Measurements from ENCODE around the gene KPNA4.
"Not testable (repeated sequence)": the region's sequence is repeated elsewhere in the genome, so short reads cannot be mapped to it uniquely, and the experiment has no call there.

KPNA4 gene

GRCh38 chr3:160573955-160574525 lies 8.7 kb upstream of the KPNA4 start:
- DNase-seq (ENCODE audit: low read depth), result not testable (repeated sequence)

- peak; percentile 37 for DNase-seq (ENCODE audit: low read depth)
These were observed 4.7 kb upstream of the KPNA4 start for GRCh38 chr3:160569894-160570652.

DNA sequence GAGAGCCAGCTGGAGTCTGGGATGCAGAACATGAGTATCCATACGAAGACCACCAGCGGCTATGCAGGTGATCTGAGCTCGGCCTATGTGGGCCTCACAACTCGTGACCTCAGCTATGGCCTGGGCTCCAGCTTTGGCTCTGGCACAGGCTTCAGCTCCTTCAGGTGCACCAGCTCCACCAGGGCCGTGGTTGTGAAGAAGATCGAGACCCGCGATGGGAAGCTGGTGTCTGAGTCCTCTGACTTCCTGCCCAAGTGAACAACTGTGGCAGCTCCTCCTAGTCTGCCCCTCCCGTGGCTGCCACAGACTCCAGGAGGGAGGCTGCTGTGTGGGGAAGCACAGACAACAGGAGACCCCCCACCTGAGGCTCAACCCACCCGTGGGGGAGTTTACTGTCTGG lies 3.6 kb upstream of the KPNA4 start:
- DNase-seq (ENCODE audit: low read depth), result no peak

DNA sequence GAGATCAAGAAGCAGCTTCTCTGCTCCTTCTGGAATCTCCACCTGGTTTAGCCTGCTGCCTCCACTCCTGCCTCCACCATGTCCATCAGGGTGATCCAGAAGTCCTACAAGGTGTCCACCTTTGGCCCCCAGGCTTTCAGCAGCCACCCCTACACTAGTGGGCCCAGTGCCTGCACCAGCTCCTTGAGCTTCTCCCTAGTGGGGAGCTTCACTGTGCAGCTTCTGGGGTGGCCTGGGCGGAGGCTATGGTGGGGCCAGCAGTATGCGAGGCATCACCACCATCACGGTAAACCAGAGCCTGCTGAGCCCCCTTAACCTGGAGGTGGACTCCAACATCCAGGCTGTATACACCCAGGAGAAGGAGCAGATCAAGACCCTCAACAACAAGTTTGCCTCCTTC lies 2.4 kb upstream of the KPNA4 start:
- no peak for DNase-seq (ENCODE audit: low read depth)

DNA sequence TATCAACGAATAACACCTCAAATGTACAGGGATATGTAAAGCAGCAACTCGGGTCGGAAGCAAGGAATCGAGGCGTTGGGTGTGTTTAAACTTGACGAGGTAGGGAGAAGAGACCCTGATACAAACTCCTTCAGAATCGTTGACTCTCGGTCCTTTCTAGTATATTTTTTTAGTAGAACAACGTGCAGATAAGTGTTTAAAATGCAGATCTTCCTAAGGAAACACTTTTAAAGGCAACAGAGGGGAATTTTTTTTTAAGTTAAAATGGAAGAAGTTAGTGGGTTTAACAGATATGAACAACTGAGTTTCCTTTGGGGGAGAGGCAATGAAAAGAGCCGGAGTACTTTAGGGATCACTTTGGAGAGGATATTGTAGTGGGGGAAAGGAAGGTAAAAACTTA lies 1.1 kb upstream of the KPNA4 start:
- DNase-seq (ENCODE audit: low read depth), result no peak

DNA sequence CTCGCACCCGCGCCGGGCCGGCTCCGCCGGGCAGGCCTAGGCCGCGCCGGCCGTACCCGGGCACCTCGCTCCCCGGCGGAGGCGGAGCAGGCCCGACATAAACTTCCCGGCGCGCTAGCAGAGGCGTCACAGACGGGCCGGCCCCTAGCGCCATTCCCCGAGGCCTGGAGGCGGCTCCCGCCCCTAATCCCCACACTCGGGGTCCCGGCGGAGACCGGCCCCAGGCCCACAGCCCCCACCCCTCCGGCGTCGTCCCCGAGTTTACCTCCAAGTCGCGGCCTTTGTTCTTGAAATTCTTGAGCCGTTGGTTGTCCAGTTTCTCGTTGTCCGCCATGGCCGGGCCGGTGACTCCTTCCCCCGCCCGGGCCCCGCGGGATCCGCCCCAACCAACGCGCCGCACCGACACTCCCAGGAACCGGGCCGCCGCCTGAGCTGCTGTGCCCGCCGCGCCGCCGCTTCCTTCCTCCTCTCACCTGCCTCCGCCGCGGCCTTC lies 376 bp downstream of the KPNA4 start:
- DNase-seq (ENCODE audit: low read depth), result peak; percentile 62

DNA sequence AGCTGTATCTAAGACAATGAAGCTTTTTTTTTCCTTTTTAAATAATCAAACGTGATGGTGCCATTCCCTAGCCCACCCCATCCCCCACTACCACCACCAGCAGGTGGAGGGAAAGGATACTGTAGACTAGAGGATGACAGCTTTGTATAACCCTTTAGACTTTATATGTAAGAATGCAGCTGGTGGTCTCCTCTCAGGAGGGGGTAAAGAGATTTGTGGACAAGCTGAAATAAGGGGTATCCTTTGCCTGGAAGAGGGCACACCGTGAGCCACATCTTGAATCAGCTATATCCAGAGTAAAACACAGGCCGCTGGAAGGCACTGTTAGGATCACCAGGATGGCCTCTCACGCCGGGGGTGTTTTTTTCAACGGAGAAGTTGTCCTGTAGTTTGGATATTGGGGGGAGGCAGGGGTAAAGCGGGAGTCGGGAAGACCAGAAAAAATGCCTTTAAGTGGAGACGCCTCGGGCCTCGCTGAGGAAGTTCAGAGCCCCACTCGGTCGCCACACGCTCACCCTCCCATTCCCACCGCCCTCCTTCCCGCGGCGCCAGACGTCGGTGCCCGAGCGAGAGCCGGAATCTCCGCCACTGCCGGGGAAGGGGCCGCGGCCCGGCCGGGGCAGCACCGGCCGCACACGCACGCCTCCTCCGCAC lies 986 bp downstream of the KPNA4 start:
- DNase-seq (ENCODE audit: low read depth), result no peak

DNA sequence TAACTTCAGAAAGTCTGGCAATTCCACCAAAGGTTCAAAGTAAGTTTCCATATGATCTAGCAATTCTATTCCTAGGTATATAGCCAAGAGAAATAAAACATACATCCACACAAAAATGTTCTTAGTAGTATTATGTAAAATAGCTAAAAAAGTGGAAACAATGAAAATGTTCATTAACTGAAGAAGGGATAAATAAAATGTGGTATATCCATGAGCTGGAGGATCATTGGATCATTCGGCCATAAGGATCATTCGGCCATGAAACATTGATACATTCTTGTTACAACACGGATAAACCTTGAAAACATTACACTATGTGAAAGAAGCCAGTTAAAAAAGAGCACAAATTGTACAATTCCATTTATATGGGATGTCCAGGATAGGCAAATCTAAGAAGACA lies 2.4 kb downstream of the KPNA4 start:
- no peak for DNase-seq (ENCODE audit: low read depth)

DNA sequence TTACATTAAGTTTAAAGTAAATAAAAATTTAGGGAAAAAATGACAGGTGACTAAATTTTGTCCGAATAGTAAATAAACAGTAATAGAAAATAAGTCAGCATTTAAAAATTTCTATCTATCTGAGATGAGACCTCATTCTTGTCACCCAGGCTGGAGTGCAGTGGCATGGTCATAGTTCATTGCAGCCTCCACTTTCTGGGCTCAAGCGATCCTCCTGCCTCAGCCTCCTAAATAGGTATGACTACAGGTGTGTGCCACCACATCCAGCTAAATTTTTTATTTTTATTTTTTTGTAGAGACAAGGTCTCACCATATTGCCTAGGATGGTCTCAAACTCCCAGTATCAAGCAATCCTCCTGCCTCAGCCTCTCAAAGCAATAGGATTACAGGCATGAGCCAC lies 7.8 kb downstream of the KPNA4 start:
- no peak for DNase-seq (ENCODE audit: low read depth)

DNA sequence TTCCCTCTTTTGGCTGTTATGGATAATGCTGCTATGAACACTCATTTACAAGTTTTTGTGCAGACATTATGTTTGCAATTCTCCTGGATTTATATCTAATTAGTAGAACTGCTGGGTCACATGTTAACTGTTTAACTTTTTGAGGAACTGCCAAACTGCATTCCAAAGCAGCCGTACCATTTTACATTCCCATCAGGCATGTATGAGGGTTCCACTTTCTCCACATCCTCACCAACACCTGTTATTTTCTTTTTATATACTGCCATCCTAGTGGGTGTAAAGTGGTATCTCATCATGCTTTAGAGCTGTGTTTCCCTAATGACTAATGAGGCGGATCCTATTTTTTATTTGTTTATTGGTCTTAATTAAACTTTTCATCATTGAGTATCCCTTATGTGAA lies 9.2 kb downstream of the KPNA4 start:
- no peak for DNase-seq (ENCODE audit: low read depth)

GRCh38 chr3:160554980-160555379 lies 10.4 kb downstream of the KPNA4 start:
- DNase-seq (ENCODE audit: low read depth), result no peak

DNA sequence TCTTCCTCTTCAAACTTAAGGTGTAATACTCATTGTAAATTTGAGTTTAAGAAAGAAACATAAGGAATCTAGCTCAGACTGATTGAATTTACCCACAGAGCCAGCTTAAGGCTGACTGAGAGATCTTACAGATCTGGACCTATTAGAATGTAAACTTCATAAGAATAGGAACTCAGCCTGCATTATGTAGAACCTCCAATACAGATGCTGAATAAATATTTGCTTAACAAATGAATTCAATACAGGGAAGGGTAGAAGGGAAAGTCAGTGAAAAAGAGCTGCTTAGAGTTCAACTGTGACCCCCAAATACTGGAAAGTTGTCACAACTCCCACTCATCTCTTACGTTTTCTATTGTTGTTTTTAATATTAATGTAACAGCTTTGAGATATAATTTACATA lies 11.5 kb downstream of the KPNA4 start:
- DNase-seq (ENCODE audit: low read depth), result no peak

DNA sequence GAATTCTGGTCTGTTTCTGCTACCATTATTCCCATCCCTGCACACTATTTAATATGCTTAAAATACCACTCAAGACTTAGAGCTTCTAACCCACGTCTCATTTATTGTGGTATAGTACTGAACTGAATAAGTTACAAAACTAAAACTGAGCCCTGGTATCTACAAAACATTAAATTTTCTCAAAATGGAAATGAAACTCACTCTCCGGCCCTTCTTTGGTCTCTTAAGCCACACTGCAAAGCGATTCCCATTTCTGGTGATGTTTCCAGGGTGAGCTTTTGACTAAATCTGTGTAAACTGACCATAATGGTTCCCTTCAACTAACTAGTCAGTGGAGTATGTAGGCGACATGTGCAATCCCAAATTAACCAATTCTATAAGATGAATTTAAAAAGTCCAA lies 18.6 kb downstream of the KPNA4 start:
- no peak for DNase-seq (ENCODE audit: low read depth)

DNA sequence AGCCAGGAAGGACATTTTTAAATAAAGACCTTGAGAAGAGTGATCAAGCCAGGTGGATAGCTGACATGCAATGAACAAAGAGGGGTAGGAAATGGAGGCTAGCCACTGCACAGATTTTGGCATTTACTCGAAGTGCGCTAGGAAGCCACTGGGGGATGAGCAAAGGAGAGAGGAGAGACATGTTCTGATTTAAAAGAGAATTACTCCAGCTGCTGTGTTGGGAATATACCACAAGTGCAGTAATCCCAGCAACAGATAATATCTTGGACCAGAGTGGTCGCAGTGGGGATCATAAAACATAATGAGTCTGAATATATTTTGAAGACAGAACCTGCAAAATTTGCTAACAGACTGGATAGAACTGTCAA lies 19.9 kb downstream of the KPNA4 start:
- no peak for DNase-seq (ENCODE audit: low read depth)

DNA sequence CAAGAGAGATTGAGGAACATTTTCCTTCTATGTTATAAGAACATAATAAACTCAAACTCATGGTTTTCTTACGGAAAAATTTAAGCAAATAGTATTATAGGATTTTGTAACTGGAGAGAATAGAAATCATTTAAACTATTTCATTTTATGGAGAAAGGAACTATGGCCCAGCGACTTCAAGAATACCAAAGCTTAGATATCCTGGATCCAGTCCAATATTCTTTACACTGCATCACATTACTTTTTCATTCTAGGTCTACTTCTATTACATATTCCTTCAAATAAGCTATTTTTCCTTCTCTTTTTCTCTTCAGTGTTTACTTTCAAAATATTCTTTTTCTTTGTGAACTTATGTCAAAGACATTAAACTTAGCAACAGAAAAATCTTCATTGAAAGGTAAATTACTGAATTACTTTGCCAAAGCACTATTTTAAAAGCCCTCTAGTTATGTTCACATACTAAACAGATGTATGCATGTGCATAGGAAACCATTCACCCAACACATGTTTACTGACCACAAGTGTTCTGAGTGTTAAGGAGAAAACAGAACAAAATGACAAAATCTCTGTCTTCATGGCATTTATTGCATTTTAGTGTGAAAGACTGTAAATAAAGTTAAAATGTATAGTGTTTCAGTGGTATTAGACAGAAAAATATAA lies 20.4 kb downstream of the KPNA4 start:
- DNase-seq (ENCODE audit: low read depth), result peak; percentile 55

DNA sequence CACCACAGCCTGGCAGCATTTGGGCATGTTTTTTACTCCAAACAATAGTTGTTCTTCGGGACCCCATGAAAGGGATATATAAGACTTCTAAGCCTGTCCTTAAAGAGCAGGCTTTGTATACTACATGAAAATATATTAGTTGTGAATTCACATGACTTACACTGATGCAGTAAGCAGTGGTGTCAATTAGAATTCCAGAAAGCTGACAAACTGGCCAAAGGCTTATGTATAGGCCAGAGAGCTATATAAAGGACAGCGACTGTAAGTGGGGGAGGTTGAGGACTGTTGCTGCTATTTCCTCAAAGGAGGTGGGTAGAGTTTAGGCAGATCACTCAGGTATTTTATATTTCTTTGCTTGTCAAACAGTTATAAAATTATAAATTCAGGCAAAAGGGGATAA lies 24.8 kb downstream of the KPNA4 start:
- peak; percentile 65 for DNase-seq (ENCODE audit: low read depth)

DNA sequence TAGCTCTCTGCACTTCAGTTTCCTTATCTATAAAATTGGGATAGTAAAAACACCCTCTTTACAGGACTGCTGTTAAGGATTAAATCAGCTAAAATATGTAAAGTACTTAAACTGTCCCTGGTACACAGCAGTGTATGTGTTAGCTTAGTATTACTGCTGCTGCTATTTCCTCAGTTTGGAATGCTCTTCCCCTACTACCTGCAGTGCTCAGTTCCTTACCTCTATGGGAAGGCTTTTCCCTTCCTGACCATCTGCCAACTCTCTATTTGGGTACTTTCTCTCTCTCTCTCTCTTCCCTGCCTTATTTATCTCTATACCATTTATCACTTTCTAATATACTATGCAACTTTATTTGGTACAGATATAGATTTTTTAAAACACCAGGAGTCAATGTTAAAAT lies 26.5 kb downstream of the KPNA4 start:
- no peak for DNase-seq (ENCODE audit: low read depth)

DNA sequence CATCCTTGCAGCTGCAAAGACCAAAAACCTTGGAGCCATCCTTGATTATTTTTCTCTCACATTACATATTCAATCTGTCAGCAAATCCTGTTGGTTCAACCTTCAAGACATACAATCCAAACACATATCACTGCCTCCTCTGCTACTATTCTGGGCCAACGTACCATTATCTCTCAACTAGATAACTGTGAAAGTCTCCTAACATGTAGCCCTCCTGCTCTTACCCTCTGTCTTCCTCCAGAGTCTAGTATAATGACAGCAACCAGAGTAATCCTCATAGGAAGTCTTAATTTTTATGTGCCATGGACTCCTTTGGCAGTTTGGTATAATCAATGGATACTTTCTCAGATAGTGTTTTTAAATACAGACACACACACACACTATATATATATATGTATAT lies 27.6 kb downstream of the KPNA4 start:
- no peak for DNase-seq (ENCODE audit: low read depth)

GRCh38 chr3:160532371-160532770 lies 33.0 kb downstream of the KPNA4 start:
- DNase-seq (ENCODE audit: low read depth), result no peak

GRCh38 chr3:160531311-160531710 lies 34.1 kb downstream of the KPNA4 start:
- no peak for DNase-seq (ENCODE audit: low read depth)

DNA sequence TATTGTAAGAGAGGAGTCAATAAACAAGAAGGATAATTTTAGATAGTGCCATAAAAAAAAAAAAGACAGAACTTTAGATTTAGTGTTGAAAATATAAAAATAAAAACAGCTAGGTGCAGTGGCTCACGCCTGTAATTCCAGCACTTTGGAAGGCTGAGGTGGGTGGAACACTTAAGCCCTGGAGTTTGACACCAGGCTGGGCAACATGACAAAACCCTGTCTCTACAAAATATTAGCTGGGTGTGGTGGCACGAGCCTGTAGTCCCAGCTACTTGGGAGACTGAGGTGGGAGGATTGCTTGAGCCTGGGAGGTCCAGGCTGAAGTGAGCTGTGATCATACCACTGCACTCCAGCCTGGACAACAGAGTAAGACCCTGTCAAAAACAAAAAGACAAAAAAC lies 49.0 kb downstream of the KPNA4 start:
- DNase-seq (ENCODE audit: low read depth), result not testable (repeated sequence)

- DNase-seq (ENCODE audit: low read depth), result no peak
These were observed 64.0 kb downstream of the KPNA4 start for GRCh38 chr3:160501325-160501724.

DNA sequence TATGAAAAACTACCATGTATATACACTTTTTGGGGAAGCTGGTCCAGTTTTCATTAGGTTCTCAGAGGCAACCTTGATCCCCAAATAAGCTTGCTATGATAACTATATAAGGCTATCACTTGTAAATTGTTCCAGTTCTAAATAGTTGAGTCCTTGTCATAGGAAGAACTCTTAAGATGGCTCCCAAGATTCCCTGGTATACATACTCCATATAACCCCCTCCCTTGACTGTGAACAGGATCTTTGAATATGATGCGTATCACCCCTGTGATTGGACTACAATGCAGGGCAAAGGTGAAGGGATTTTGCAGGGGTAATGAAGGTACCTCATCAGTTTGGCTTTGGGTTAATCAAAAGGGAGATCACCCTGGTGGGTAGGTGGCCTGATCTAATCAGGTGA lies 67.2 kb downstream of the KPNA4 start:
- no peak for DNase-seq (ENCODE audit: low read depth)
